ENCODE data around the gene PNP.
"Not testable (repeated sequence)": the region's sequence is repeated elsewhere in the genome, so short reads cannot be mapped to it uniquely, and the experiment has no call there.

The PNP gene

DNA sequence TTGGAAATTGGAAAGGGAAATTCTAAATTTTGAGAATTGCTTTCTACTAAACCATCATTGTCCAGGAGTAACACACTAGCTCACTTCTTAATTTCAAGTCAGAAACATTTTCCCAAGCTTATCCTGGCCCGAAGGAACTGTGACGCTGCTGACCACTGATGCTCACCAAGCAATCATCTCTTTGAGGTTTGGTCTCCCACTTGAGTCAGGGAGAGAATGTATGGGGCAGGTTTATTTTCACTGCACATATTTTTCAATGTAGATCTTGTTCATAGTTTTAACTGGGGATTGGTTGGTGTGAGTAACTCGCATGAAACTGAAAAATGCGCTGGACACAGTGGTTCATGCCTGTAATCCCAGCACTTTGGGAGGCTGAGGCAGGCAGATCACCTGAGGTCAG lies 23.3 kb downstream of the PNP start:
- no peak for DNase-seq (ENCODE audit: low spot score)

- DNase-seq (ENCODE audit: low spot score) = peak; percentile 70
Measured at GRCh38 chr14:20493634-20494033, 24.4 kb downstream of the PNP start.

- DNase-seq (ENCODE audit: low spot score) = no peak
Measured at GRCh38 chr14:20494935-20495766, 25.9 kb downstream of the PNP start.

DNA sequence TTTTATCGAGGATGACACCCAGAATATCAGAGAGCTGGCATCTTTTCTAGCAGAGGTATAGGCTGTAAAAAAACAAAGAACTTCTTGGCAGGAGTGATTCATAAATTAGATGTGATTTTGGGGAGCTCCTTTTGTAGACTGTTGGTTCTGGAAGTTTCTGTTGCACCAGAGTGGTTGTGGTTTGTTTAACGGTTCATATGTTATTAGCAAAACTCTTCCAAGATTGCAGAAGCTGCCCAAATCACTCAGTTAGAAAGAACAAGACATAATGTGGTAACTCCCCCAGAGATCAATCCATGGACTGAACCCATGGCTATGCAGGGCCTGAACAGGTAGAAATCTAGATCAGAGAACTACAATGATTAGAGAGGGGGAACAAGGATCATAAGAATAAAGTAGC lies 29.4 kb downstream of the PNP start:
- no peak for DNase-seq (ENCODE audit: low spot score)

GRCh38 chr14:20499108-20499507 lies 29.9 kb downstream of the PNP start:
- no peak for DNase-seq (ENCODE audit: low spot score)

DNA sequence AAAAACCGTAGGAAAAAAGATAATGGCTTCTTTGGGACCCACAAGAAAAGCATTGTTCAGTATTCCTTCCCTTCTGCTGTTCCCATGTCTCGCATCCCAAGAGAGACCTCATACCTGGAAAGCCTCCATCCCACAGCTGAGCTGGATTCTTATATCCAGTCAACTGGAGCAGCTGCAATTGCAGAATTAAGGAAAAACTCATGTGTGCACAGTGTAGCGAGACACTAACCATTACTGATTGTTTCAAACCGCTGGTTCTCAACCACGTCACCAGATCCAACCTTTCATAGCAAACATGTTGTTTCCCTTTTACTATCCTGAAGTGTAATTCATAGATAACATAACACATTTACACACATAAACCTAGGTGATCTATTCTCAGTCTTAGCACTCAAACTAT lies 30.7 kb downstream of the PNP start:
- DNase-seq (ENCODE audit: low spot score) = no peak

DNA sequence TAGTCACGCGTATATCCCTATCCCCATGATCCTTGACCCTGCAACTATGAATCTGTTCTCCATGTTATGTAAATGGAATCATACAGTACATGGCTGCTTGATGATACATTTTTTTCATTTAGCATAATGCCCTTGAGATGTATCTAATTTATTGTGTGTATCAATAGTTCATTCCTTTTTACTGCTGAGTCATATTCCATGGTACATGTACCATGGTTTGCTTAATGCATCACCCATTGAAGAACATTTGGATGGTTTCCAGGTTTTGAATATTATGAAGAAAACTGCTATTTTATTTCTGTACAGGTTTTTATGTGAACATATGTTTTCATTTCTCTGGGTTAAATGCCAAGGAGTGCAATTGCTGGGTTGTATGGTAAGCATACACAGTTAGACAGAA lies 32.1 kb downstream of the PNP start:
- DNase-seq (ENCODE audit: low spot score) = no peak

DNA sequence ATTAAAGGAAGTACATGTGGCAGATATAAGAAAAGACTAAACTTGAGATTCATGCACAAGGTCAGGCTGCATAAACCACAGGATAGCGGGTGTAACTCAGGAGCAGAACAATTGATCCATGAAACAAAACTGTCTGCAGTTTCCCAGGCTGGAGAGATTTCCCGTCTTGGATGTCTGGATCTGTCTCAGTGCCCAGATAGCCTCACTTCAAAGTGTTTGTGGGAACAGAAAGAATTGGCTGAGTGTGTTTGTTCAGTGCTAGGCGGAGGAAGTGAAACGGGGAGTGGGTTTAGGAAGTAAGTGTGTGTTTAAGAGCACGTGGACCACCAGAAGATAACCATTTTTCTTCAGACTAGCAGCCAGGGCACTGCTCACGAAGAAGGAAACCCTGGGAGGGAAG lies 34.7 kb downstream of the PNP start:
- DNase-seq (ENCODE audit: low spot score) = peak; percentile 75

- DNase-seq (ENCODE audit: low spot score) = not testable (repeated sequence)
Measured at GRCh38 chr14:20506276-20506675, 37.1 kb downstream of the PNP start.

DNA sequence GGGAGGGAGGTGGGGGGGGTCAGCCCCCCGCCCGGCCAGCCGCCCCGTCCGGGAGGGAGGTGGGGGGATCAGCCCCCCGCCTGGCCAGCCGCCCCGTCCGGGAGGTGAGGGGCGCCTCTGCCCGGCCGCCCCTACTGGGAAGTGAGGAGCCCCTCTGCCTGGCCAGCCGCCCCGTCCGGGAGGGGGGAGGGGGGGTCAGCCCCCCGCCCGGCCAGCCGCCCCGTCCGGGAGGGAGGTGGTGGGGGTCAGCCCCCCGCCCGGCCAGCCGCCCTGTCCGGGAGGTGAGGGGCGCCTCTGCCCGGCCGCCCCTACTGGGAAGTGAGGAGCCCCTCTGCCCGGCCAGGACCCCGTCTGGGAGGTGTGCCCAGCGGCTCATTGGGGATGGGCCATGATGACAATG lies 37.5 kb downstream of the PNP start:
- not testable (repeated sequence) for DNase-seq (ENCODE audit: low spot score)

DNA sequence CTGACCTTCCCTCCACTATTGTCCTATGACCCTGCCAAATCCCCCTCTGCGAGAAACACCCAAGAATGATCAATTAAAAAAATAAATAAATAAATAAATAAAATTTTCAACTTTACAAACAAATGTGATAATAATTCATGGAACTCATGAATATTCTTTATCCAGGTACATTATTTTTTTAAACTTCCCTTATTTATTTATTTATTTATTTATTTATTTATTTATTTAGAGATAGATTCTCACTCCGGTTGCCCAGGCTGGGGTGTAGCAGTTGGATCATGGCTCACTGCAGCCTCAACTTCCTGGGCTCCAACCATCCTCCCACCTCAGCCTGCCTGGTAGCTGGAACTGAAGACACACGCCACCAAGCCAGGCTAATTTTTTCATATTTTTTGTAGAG lies 38.3 kb downstream of the PNP start:
- not testable (repeated sequence) for DNase-seq (ENCODE audit: low spot score)

- DNase-seq (ENCODE audit: low spot score) = no peak
Measured at GRCh38 chr14:20508367-20508766, 39.2 kb downstream of the PNP start.

DNA sequence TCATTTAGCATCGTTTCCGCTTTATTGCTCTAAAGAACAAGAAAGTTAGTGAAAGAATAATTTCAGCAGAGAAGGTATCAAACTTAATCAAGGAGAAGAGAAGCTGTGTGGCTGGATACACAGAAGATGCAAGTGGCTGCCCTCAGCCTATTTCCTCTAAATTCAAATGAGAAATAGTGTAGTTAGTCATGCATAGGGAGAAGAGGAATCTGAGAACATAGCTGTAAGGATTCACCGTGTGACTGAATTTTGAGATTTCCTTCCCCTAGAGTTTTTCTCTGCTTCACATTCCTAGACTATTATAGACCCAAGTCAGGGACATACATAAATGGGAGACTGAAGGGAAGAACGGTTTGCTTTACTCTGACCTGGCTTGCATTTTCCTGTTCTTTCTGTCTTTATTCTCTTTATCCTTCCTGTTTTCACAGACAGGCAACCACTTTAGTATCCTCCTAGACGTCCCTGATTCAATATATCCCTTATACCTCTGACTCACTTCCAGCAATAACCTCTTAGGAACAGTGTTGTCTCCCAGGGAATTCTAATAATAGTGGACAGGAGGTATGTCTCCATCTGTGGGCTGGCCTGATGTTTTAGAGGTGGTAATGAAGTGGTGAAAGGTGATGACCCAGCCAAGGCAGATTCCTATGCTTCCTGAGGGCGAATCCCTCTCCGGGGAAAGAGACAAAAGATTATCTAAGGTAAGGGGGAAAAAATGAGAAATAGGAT lies 43.1 kb downstream of the PNP start:
- DNase-seq (ENCODE audit: low spot score) = no peak

- DNase-seq (ENCODE audit: low spot score) = no peak
Measured at GRCh38 chr14:20515846-20516245, 46.6 kb downstream of the PNP start.

DNA sequence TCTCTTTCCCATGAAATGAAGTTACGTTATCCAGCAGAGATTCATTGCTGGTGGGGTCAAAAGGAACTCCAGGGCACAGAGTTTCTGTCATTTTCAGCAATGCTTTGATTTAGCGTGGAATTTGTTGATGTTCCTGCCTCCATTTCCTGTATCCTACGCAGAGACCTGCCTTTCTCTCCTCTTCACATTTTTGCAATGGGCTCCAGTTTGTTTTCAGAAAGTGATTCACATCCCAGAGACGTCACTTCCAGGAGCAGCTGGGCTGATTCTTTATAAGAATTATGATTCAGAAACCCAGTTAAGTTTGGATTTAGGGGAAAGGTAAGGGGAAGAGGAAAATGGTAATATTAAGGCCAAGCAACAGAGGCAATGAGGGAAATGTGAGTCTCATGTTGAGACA lies 47.7 kb downstream of the PNP start:
- no peak for DNase-seq (ENCODE audit: low spot score)

GRCh38 chr14:20522332-20522731 lies 53.1 kb downstream of the PNP start:
- DNase-seq (ENCODE audit: low spot score) = no peak

DNA sequence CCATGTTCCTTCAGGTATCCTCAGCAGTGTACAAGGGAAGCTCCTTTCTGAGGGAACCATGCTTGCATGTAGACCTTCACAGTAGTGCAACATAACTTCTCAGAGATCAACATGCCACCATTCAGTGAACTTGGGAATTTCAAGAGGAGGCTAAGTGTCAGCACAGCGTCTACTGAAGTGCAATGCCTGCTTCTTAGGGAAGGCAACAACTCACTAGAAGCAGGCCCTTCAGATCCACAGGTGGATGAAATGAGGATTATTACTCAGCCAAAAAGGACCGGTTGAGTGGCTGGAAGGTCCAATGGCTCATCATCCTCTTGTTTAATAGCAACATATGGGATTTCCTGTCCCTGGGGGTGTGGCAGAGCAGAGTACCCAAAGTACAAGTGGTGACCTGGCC lies 54.8 kb downstream of the PNP start:
- no peak for DNase-seq (ENCODE audit: low spot score)
